Upper lobe of left lung (tissue), 6 donors: ENCODE data around the gene THSD7A. TPM values are rescaled to one million over a fixed set of nuclear protein-coding genes. Genes with fewer than 3 reads are reported as not detected.

Experiments
- ATAC-seq, 2 donors: fragments of 200-7000 bp; cut with Tn5 transposase; one replicate each; pipeline ENCODE4 v1.9.1; 2022; ENCODE audit warnings: mild to moderate bottlenecking in 2 of 2, moderate library complexity in 2 of 2; ENCODE audit not compliant: low FRiP score in 2 of 2
- DNase-seq, 2 donors: peaks; one replicate each; pipeline ENCODE4 v3.0.0-alpha.2; 2019 to 2020
- H3K27ac ChIP-seq, 4 donors: fragments of 200-600 bp; sonication (generic); one replicate each; pipeline ENCODE4 v1.5.1; 2016 to 2019
- H3K27me3 ChIP-seq, 4 donors: fragments of 200-600 bp; sonication (generic); one replicate each; pipeline ENCODE4 v1.5.1; 2017 to 2019
- H3K36me3 ChIP-seq, 4 donors: fragments of 200-600 bp; sonication (generic); one replicate each; pipeline ENCODE4 v1.5.1; 2016 to 2019
- H3K4me1 ChIP-seq, 4 donors: fragments of 200-600 bp; sonication (generic); one replicate each; pipeline ENCODE4 v1.5.1; 2018 to 2019
- H3K4me3 ChIP-seq, 4 donors: fragments of 200-600 bp; sonication (generic); one replicate each; pipeline ENCODE4 v1.5.1; 2017 to 2019; ENCODE audit warnings: mild to moderate bottlenecking in 2 of 4, moderate library complexity in 1 of 4
- H3K9me3 ChIP-seq, 4 donors: fragments of 200-600 bp; sonication (generic); one replicate each; pipeline ENCODE4 v1.5.1; 2018 to 2019
- EP300 ChIP-seq, 4 donors: sonication (generic); formaldehyde crosslinking; IDR thresholded peaks; one replicate each; pipeline ENCODE4 v1.5.1; 2017; ENCODE audit warnings: antibody characterized with exemption in 4 of 4, control low read depth in 2 of 4
- POLR2A ChIP-seq, 4 donors: fragments of 450-650 bp; IDR thresholded peaks; one replicate each; pipeline ENCODE4 v1.5.1; 2016 to 2017; ENCODE audit warnings: antibody characterized with exemption in 4 of 4, mild to moderate bottlenecking in 2 of 4
- POLR2AphosphoS5 ChIP-seq, 2 donors: sonication (generic); formaldehyde crosslinking; IDR thresholded peaks; one replicate each; pipeline ENCODE4 v1.5.1; 2017; ENCODE audit warnings: antibody characterized with exemption in 2 of 2
- WGBS, 2 donors: methylation state at CpG; one replicate each; pipeline ENCODE4 v1.1.5; 2017 to 2018; 5-methylcytosine and 5-hydroxymethylcytosine counted together
- total RNA-seq, 6 donors: library from RNA; depleted of rRNA in 4 of 6; stranded (reverse); fragments of >200 nt in 4 of 6; gene quantifications; one replicate each; pipeline versions ENCODE4 v1.1.0 to v1.2.1, GENCODE V29; 2016 to 2021
- TF ChIP-seq, protein P1 (sequence below), 6 experiments: fragments of 450-650 bp in 4 of 6; fragments of 200-600 bp in 2 of 6; sonication (generic) in 2 of 6; IDR thresholded peaks; one replicate each; pipeline ENCODE4 v1.5.1; 2016 to 2019; ENCODE audit warnings: antibody characterized with exemption in 6 of 6
- donor health status: DM: no; HTN: no; CAD: no; lungs with moderate emphysema.
- donor health status: DM: no; HTN: yes; CAD: no; lungs with severe emphysema.

The THSD7A gene
- total RNA-seq, 6 donors from 2014 or later: 5.1 to 15.7 (median 7.0) TPM

DNA sequence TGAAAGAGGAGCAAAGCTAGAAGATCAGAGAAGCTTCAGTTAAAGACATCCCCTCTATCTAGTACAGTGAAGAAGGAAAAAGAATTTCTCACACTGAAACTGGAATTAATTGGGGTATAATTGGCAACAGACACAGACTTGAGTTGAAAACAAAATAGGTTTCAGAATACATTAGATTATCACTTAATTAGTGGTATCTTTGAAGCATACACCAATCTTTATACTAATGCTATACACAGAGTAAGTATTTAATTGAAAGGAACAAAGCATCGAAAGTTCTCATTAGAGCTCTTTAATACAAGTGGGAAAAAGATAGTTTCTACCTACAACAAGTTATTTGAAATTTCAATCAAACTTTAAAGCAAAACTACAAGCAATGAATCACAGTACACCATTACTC is 128.2 kb downstream of the THSD7A start:
- Histone ChIP-seq H3K27me3 (no peaks in the 10 kb centered on the region), H3K4me3 (no peak overlapping the region), H3K27ac (no peak overlapping the region), H3K9me3 (no peaks in the 10 kb centered on the region), H3K36me3 (no peaks in the 10 kb centered on the region), H3K4me1 (peaks cover 0 to 16% (median 8%) of the 10 kb centered on the region in 4 donors)
- ATAC-seq (no peak), DNase-seq (no peak)
- 94% methylated on average over 1 of the region's 1 CpG for WGBS, 2 donors
- no peak for TF ChIP-seq POLR2AphosphoS5 (IDR thresholded peaks at IDR 0.05)
- TF ChIP-seq, protein P1, sequence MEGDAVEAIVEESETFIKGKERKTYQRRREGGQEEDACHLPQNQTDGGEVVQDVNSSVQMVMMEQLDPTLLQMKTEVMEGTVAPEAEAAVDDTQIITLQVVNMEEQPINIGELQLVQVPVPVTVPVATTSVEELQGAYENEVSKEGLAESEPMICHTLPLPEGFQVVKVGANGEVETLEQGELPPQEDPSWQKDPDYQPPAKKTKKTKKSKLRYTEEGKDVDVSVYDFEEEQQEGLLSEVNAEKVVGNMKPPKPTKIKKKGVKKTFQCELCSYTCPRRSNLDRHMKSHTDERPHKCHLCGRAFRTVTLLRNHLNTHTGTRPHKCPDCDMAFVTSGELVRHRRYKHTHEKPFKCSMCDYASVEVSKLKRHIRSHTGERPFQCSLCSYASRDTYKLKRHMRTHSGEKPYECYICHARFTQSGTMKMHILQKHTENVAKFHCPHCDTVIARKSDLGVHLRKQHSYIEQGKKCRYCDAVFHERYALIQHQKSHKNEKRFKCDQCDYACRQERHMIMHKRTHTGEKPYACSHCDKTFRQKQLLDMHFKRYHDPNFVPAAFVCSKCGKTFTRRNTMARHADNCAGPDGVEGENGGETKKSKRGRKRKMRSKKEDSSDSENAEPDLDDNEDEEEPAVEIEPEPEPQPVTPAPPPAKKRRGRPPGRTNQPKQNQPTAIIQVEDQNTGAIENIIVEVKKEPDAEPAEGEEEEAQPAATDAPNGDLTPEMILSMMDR (IDR thresholded peaks at IDR 0.05): no peak
- TF ChIP-seq POLR2A (IDR thresholded peaks at IDR 0.05): no peak
- TF ChIP-seq EP300 (IDR thresholded peaks at IDR 0.05): no peak

DNA sequence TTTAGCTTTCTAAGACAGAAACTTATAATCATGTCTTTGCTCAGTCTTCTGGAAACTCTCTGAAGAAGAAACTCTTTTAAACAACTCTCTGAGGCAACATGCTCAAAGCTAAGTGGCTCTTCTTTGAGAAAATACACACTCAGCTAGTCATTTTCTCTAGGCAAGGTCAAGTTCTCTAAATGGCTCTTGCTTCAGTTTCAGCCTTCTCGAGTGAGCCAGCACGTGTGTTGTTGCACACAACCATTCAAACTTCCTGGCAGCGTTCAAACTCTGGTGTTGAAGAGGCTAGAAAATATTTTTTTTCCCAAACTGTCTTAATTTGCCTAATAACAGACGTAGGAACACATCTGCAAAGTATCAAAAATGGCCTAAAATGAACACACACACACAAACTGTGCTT is 129.1 kb downstream of the THSD7A start:
- peak in 1 of 2 donors; percentile 73 for DNase-seq
- 55 to 56% methylated on average over 4 of the region's 4 CpGs for WGBS, 2 donors
- TF ChIP-seq, protein P1 (IDR thresholded peaks at IDR 0.05): no peak
- TF ChIP-seq EP300 (IDR thresholded peaks at IDR 0.05) (peak in 1 of 4 donors; percentile 90), POLR2AphosphoS5 (IDR thresholded peaks at IDR 0.05) (no peak), POLR2A (IDR thresholded peaks at IDR 0.05) (no peak)
- H3K4me1 ChIP-seq: peaks cover 0 to 20% (median 8%) of the 10 kb centered on the region in 4 donors
- no peaks in the 10 kb centered on the region for H3K9me3 ChIP-seq
- H3K36me3 ChIP-seq: no peaks in the 10 kb centered on the region
- no peak for ATAC-seq
- no peak overlapping the region for H3K4me3 ChIP-seq
- no peak overlapping the region for H3K27ac ChIP-seq
- H3K27me3 ChIP-seq: no peaks in the 10 kb centered on the region

DNA sequence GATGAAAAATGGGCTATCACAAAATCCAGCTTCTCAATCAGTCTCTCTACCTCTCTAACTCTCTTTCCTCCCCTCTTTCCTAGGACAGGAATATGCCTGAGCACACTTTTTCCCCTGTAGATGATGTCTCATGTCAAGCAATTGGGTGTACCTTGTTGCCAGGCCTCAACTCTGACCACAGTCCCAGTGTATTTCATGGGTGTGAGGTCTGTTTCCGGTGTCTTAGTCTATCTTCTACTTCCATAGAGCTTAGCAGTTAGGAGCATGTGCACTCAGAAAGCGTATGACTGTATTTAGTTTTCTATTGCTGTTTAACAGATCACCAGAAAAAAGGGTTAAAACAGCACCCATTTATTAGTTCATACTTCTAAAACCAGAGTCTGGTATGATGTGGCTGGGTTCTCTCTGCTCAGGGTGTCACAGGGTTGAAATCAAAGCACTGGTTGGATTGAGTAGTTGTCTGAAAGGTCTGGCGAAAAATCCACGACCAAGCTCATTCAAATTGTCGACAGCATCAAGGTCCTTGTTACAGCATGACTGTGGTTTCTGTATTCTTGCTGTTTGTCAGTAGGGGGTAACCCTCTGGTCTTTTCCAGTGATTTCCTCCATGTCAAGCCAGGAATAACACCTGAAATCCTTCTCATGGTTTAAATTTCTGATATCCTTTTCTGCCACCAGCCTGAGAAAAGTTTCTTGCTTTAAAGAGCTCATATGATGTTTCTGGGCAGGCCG is 130.0 kb downstream of the THSD7A start:
- TF ChIP-seq EP300 (IDR thresholded peaks at IDR 0.05) (no peak), POLR2A (IDR thresholded peaks at IDR 0.05) (no peak)
- no peak overlapping the region for H3K4me3 ChIP-seq
- no peak for DNase-seq
- H3K4me1 ChIP-seq: peaks cover 0 to 13% (median 3%) of the 10 kb centered on the region in 4 donors
- no peaks in the 10 kb centered on the region for H3K27me3 ChIP-seq
- no peaks in the 10 kb centered on the region for H3K9me3 ChIP-seq
- H3K27ac ChIP-seq: no peak overlapping the region
- no peaks in the 10 kb centered on the region for H3K36me3 ChIP-seq
- no peak for ATAC-seq
- 77 to 91% methylated on average over 5 to 6 of the region's 6 CpGs for WGBS, 2 donors

DNA sequence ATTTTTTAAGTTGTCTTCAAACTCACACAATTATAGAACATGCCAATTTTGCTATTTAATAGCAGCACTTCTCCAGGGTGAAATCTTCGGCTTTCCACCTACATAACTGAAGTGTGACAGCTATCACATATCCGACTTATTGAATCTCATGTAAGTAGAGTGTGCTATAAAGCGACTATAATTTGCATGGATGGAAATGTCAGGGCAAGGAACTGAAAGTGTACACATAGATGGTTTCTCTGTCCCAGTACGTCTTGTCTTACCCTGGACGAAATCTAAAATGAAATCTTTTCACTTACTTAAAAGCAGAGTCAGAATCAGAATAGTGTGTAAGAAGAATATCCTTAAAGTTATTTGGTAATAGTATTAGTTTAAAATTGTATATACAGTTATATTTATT is 132.3 kb downstream of the THSD7A start:
- WGBS, 2 donors: 93 to 97% methylated on average over 5 of the region's 5 CpGs
- peaks cover 0 to 9% (median 2%) of the 10 kb centered on the region in 4 donors for H3K4me1 ChIP-seq

DNA sequence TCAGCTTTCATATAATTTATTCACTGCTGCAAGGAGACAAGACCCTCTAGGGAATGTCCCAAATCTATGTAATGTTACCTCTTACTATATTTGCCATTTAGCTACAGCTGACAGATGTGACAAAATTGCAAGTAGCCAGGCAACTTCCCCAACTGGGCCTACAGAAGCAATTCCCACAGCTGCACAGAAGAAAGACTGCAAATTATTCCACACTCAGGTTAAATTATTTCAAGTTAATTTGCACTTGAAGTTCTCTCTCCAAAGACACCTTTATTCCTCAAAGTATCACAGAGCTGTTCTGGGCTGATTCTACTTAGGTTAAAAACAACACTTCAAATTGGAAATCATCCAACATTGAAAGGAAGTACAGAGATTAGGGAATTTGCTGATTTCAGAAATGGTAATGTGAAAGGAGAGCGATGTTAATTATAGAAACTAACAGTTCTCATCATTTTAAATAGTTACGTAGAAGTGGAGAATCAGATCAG is 133.6 kb downstream of the THSD7A start:
- no peaks in the 10 kb centered on the region for H3K9me3 ChIP-seq
- DNase-seq (no peak), ATAC-seq (no peak)
- H3K4me3 ChIP-seq: no peak overlapping the region
- no peak overlapping the region for H3K27ac ChIP-seq
- H3K4me1 ChIP-seq: peaks cover 0 to 9% (median 2%) of the 10 kb centered on the region in 4 donors
- no peaks in the 10 kb centered on the region for H3K36me3 ChIP-seq
- TF ChIP-seq POLR2A (IDR thresholded peaks at IDR 0.05) (no peak), POLR2AphosphoS5 (IDR thresholded peaks at IDR 0.05) (no peak), EP300 (IDR thresholded peaks at IDR 0.05) (no peak)
- TF ChIP-seq, protein P1 (IDR thresholded peaks at IDR 0.05): no peak
- H3K27me3 ChIP-seq: no peaks in the 10 kb centered on the region
- 51% methylated on average over 2 of the region's 2 CpGs for WGBS, 2 donors

More for the DNA sequence above, 132.3 kb downstream of the THSD7A start:
- H3K9me3 ChIP-seq: no peaks in the 10 kb centered on the region
- no peaks in the 10 kb centered on the region for H3K36me3 ChIP-seq
- no peak overlapping the region for H3K4me3 ChIP-seq
- H3K27ac ChIP-seq: no peak overlapping the region
- TF ChIP-seq, protein P1 (IDR thresholded peaks at IDR 0.05): no peak
- TF ChIP-seq POLR2AphosphoS5 (IDR thresholded peaks at IDR 0.05) (no peak), EP300 (IDR thresholded peaks at IDR 0.05) (no peak), POLR2A (IDR thresholded peaks at IDR 0.05) (no peak)
- DNase-seq (no peak), ATAC-seq (no peak)
- H3K27me3 ChIP-seq: no peaks in the 10 kb centered on the region
